Spleen (tissue), 7 donors: ENCODE results near the gene BANF2.
"Not testable (repeated sequence)": the region's sequence is repeated elsewhere in the genome, so short reads cannot be mapped to it uniquely, and the experiment has no call there.

Experiments used
- CTCF ChIP-seq, 11 experiments: fragments of 200-600 bp in 7 of 11; fragments of 450-650 bp in 4 of 11; sonication (generic) in 4 of 11; IDR thresholded peaks in 8 of 11; conservative IDR thresholded peaks in 3 of 11; 1 replicate in 7 of 11; 2 replicates in 4 of 11; pipeline versions ENCODE4 v1.4.0 to v1.8.0; 2016 to 2021; ENCODE audit warnings: antibody characterized with exemption in 11 of 11, inconsistent platforms in 4 of 11, mild to moderate bottlenecking in 1 of 11
- POLR2A ChIP-seq, 3 donors: fragments of 450-650 bp; IDR thresholded peaks; one replicate each; pipeline ENCODE4 v1.5.1; 2017; ENCODE audit warnings: antibody characterized with exemption in 3 of 3, mild to moderate bottlenecking in 1 of 3
- POLR2AphosphoS5 ChIP-seq, 3 donors: sonication (generic); formaldehyde crosslinking; IDR thresholded peaks; one replicate each; pipeline ENCODE4 v1.5.1; 2017; ENCODE audit warnings: antibody characterized with exemption in 3 of 3
- donor health status: DM: no; HTN: no; CAD: no; lungs with moderate emphysema.
- donor health status: DM: no; HTN: no; CAD: no.
- donor health status: DM: no; HTN: no; CAD: no.

GRCh38 chr20:17779011-17779410 is 79.2 kb downstream of the BANF2 start:
- not testable (repeated sequence) for TF ChIP-seq POLR2AphosphoS5 (IDR thresholded peaks at IDR 0.05); CTCF (IDR thresholded peaks at IDR 0.05 in 8 of 11, conservative IDR thresholded peaks at IDR 0.05 in 3 of 11); POLR2A (IDR thresholded peaks at IDR 0.05)
